ENCODE data around the gene CCR9. TPM values are rescaled to one million over a fixed set of nuclear protein-coding genes. Genes with fewer than 3 reads are reported as not detected.

Gene CCR9
- total RNA-seq, 4 donors from 2014 or later, result 0.78 TPM; not detected in 3

GRCh38 chr3:45907769-45908705, 21.7 kb downstream of the CCR9 start:
- no peak overlapping the region for H3K27ac ChIP-seq
- no peaks in the 10 kb centered on the region for H3K27me3 ChIP-seq
- peaks cover 0 to 55% (median 0%) of the 10 kb centered on the region in 3 donors for H3K36me3 ChIP-seq
- H3K4me1 ChIP-seq, result no peaks in the 10 kb centered on the region
- DNase-seq (ENCODE audit: low spot score in 2 of 2), result no peak
- H3K4me3 ChIP-seq, result no peak overlapping the region
- 75 to 81% methylated on average over 13 of the region's 13 CpGs for WGBS, 2 donors
- no peak for TF ChIP-seq POLR2A (IDR thresholded peaks at IDR 0.05)
- TF ChIP-seq CTCF (IDR thresholded peaks at IDR 0.05), result no peak
- TF ChIP-seq EP300 (IDR thresholded peaks at IDR 0.05), result no peak
- no peaks in the 10 kb centered on the region for H3K9me3 ChIP-seq

GRCh38 chr3:45908761-45909160, 22.4 kb downstream of the CCR9 start:
- TF ChIP-seq EP300 (IDR thresholded peaks at IDR 0.05) (no peak), POLR2A (IDR thresholded peaks at IDR 0.05) (no peak), CTCF (IDR thresholded peaks at IDR 0.05) (no peak)
- WGBS, 2 donors, result 89 to 93% methylated on average over 7 of the region's 7 CpGs
- no peak for DNase-seq (ENCODE audit: low spot score in 2 of 2)
- H3K36me3 ChIP-seq, result peaks cover 0 to 50% (median 0%) of the 10 kb centered on the region in 3 donors
- no peaks in the 10 kb centered on the region for H3K4me1 ChIP-seq
- H3K4me3 ChIP-seq, result no peak overlapping the region
- H3K27ac ChIP-seq, result no peak overlapping the region
- H3K27me3 ChIP-seq, result no peaks in the 10 kb centered on the region
- H3K9me3 ChIP-seq, result no peaks in the 10 kb centered on the region

GRCh38 chr3:45909542-45909941, 23.2 kb downstream of the CCR9 start:
- H3K4me1 ChIP-seq, result no peaks in the 10 kb centered on the region
- no peak overlapping the region for H3K4me3 ChIP-seq
- H3K36me3 ChIP-seq, result peaks cover 0 to 44% (median 0%) of the 10 kb centered on the region in 3 donors
- no peaks in the 10 kb centered on the region for H3K27me3 ChIP-seq
- no peak for DNase-seq (ENCODE audit: low spot score in 2 of 2)
- no peak overlapping the region for H3K27ac ChIP-seq
- TF ChIP-seq POLR2A (IDR thresholded peaks at IDR 0.05) (no peak), EP300 (IDR thresholded peaks at IDR 0.05) (no peak), CTCF (IDR thresholded peaks at IDR 0.05) (no peak)
- no peaks in the 10 kb centered on the region for H3K9me3 ChIP-seq
- WGBS, 2 donors, result 81 to 85% methylated on average over 6 of the region's 6 CpGs

- peaks cover 0 to 6% (median 0%) of the 10 kb centered on the region in 4 donors for H3K4me1 ChIP-seq
- DNase-seq (ENCODE audit: low spot score in 2 of 2), result no peak
- peaks cover 0 to 32% (median 0%) of the 10 kb centered on the region in 3 donors for H3K36me3 ChIP-seq
- 67 to 79% methylated on average over 2 to 4 of the region's 4 CpGs for WGBS, 2 donors
- no peak for TF ChIP-seq CTCF (IDR thresholded peaks at IDR 0.05)
- TF ChIP-seq EP300 (IDR thresholded peaks at IDR 0.05), result no peak
- TF ChIP-seq POLR2A (IDR thresholded peaks at IDR 0.05), result no peak
- H3K9me3 ChIP-seq, result no peaks in the 10 kb centered on the region
- no peak overlapping the region for H3K27ac ChIP-seq
- no peak overlapping the region for H3K4me3 ChIP-seq
- no peaks in the 10 kb centered on the region for H3K27me3 ChIP-seq
Observed at GRCh38 chr3:45910892-45911291, 24.5 kb downstream of the CCR9 start.

- H3K27me3 ChIP-seq, result no peaks in the 10 kb centered on the region
- peaks cover 0 to 28% (median 0%) of the 10 kb centered on the region in 3 donors for H3K36me3 ChIP-seq
- 92% methylated on average over 11 of the region's 11 CpGs for WGBS, 2 donors
- no peak overlapping the region for H3K27ac ChIP-seq
- H3K4me3 ChIP-seq, result no peak overlapping the region
- DNase-seq (ENCODE audit: low spot score in 2 of 2), result no peak
- no peaks in the 10 kb centered on the region for H3K9me3 ChIP-seq
- H3K4me1 ChIP-seq, result peaks cover 0 to 14% (median 0%) of the 10 kb centered on the region in 4 donors
- TF ChIP-seq POLR2A (IDR thresholded peaks at IDR 0.05) (no peak), EP300 (IDR thresholded peaks at IDR 0.05) (no peak), CTCF (IDR thresholded peaks at IDR 0.05) (no peak)
Observed at GRCh38 chr3:45911511-45912226, 25.3 kb downstream of the CCR9 start.
